H1 (cell line): Measurements from ENCODE around the gene ADD2. TPM values are rescaled to one million over a fixed set of nuclear protein-coding genes. Genes with fewer than 3 reads are reported as not detected.

ENCODE experiments used
- PHF8 ChIP-seq: fragments of 200-600 bp; sonication (generic); conservative IDR thresholded peaks from 2 replicates; pipeline ENCODE4 v1.7.1; 2012; ENCODE audit warnings: low read depth, mild to moderate bottlenecking, inconsistent platforms, low read length, moderate library complexity
- POLR2A ChIP-seq, 2 experiments: IDR thresholded peaks; 1 replicate in 1 of 2; 2 replicates in 1 of 2; pipeline ENCODE4 v1.6.1; 2011; ENCODE audit warnings: low read depth in 2 of 2, low read length in 2 of 2, mild to moderate bottlenecking in 2 of 2; ENCODE audit errors: control extremely low read depth in 1 of 2
- SAP30 ChIP-seq: fragments of 300-600 bp; sonication (generic); IDR thresholded peaks from 2 replicates; pipeline ENCODE4 v1.7.1; 2012; ENCODE audit warnings: low read length, moderate library complexity, mild to moderate bottlenecking, inconsistent platforms; ENCODE audit not compliant: insufficient read depth, insufficient replicate concordance
- polyA plus RNA-seq, 7 experiments: library from polyadenylated mRNA; depleted of rRNA in 3 of 7; stranded (reverse) in 5 of 7; unstranded in 2 of 7; fragments of >200 nt in 5 of 7; fragments of 200-250 nt in 2 of 7; gene quantifications; 1 replicate in 5 of 7; 2 replicates in 1 of 7; 4 replicates in 1 of 7; pipeline versions ENCODE4 v1.2.1 to v1.2.3, GENCODE V29; 2011 to 2013; ENCODE audit warnings: missing spikeins in 2 of 7, mixed read lengths in 2 of 7
- total RNA-seq: library from RNA; stranded (reverse); fragmentation: NEBNext Ultra II Directional; extraction: Animal tissue kit (Norgen Biotek cat#: 25700); gene quantifications from 2 replicates; pipeline ENCODE4 v1.2.1, GENCODE V29; 2021
- TF ChIP-seq, protein P1 (sequence below): fragments of 300-600 bp; sonication (generic); IDR thresholded peaks from 2 replicates; pipeline ENCODE4 v1.7.1; 2012; ENCODE audit warnings: low read length, moderate library complexity, mild to moderate bottlenecking, inconsistent platforms; ENCODE audit not compliant: insufficient replicate concordance

Gene ADD2
- total and polyA plus RNA-seq, 2 of the 8 experiments (the other 6 are each of a cell fraction or from before 2014, with no cell fraction given) = 58.5 to 170 TPM

DNA sequence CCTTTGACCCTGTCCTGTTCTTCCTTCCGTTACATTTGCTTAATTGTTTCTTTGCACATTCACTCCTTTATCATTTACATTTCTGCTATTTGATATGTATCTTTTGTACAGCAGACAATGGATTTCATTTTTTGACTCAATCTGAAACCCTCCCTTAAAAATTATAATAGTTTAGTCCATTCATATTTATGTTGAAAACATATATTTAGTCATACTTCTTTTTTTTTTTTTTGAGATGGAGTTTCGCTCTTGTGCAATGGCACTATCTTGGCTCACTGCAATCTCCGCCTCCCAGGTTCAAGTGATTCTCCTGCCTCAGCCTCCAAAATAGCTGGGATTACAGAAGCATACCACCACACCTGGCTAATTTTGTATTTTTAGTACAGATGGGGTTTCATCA is 119.0 kb downstream of the ADD2 start (continued):
- TF ChIP-seq, protein P1, sequence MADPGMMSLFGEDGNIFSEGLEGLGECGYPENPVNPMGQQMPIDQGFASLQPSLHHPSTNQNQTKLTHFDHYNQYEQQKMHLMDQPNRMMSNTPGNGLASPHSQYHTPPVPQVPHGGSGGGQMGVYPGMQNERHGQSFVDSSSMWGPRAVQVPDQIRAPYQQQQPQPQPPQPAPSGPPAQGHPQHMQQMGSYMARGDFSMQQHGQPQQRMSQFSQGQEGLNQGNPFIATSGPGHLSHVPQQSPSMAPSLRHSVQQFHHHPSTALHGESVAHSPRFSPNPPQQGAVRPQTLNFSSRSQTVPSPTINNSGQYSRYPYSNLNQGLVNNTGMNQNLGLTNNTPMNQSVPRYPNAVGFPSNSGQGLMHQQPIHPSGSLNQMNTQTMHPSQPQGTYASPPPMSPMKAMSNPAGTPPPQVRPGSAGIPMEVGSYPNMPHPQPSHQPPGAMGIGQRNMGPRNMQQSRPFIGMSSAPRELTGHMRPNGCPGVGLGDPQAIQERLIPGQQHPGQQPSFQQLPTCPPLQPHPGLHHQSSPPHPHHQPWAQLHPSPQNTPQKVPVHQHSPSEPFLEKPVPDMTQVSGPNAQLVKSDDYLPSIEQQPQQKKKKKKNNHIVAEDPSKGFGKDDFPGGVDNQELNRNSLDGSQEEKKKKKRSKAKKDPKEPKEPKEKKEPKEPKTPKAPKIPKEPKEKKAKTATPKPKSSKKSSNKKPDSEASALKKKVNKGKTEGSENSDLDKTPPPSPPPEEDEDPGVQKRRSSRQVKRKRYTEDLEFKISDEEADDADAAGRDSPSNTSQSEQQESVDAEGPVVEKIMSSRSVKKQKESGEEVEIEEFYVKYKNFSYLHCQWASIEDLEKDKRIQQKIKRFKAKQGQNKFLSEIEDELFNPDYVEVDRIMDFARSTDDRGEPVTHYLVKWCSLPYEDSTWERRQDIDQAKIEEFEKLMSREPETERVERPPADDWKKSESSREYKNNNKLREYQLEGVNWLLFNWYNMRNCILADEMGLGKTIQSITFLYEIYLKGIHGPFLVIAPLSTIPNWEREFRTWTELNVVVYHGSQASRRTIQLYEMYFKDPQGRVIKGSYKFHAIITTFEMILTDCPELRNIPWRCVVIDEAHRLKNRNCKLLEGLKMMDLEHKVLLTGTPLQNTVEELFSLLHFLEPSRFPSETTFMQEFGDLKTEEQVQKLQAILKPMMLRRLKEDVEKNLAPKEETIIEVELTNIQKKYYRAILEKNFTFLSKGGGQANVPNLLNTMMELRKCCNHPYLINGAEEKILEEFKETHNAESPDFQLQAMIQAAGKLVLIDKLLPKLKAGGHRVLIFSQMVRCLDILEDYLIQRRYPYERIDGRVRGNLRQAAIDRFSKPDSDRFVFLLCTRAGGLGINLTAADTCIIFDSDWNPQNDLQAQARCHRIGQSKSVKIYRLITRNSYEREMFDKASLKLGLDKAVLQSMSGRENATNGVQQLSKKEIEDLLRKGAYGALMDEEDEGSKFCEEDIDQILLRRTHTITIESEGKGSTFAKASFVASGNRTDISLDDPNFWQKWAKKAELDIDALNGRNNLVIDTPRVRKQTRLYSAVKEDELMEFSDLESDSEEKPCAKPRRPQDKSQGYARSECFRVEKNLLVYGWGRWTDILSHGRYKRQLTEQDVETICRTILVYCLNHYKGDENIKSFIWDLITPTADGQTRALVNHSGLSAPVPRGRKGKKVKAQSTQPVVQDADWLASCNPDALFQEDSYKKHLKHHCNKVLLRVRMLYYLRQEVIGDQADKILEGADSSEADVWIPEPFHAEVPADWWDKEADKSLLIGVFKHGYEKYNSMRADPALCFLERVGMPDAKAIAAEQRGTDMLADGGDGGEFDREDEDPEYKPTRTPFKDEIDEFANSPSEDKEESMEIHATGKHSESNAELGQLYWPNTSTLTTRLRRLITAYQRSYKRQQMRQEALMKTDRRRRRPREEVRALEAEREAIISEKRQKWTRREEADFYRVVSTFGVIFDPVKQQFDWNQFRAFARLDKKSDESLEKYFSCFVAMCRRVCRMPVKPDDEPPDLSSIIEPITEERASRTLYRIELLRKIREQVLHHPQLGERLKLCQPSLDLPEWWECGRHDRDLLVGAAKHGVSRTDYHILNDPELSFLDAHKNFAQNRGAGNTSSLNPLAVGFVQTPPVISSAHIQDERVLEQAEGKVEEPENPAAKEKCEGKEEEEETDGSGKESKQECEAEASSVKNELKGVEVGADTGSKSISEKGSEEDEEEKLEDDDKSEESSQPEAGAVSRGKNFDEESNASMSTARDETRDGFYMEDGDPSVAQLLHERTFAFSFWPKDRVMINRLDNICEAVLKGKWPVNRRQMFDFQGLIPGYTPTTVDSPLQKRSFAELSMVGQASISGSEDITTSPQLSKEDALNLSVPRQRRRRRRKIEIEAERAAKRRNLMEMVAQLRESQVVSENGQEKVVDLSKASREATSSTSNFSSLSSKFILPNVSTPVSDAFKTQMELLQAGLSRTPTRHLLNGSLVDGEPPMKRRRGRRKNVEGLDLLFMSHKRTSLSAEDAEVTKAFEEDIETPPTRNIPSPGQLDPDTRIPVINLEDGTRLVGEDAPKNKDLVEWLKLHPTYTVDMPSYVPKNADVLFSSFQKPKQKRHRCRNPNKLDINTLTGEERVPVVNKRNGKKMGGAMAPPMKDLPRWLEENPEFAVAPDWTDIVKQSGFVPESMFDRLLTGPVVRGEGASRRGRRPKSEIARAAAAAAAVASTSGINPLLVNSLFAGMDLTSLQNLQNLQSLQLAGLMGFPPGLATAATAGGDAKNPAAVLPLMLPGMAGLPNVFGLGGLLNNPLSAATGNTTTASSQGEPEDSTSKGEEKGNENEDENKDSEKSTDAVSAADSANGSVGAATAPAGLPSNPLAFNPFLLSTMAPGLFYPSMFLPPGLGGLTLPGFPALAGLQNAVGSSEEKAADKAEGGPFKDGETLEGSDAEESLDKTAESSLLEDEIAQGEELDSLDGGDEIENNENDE = no peak
- no peak for TF ChIP-seq PHF8
- TF ChIP-seq SAP30 = no peak
- TF ChIP-seq POLR2A (IDR thresholded peaks at IDR 0.05; ENCODE audit: control extremely low read depth in 1 of 2, low read depth in 2 of 2, low read length in 2 of 2) = no peak
